Measurements from ENCODE around the gene ARAP1.

The ARAP1 gene

DNA sequence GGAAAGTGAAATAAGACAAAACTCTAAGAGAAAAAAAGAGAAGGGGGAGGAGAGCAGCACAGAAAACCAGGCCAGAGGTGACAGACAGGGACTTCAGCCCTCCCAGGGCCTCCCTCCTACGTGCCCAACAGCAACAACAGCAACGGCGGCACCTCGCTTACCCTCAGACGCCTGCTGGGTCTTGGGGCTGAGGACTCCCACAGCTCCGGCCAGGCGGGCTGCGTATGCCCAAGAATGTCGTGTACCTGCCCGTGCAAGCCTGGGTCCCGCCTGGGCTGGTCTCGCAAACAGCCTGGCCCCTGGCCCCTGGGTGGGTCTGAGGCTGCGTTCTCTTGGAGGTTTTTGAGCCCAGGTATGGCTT, 30.5 kb downstream of the ARAP1 start:
- no peak for DNase-seq

DNA sequence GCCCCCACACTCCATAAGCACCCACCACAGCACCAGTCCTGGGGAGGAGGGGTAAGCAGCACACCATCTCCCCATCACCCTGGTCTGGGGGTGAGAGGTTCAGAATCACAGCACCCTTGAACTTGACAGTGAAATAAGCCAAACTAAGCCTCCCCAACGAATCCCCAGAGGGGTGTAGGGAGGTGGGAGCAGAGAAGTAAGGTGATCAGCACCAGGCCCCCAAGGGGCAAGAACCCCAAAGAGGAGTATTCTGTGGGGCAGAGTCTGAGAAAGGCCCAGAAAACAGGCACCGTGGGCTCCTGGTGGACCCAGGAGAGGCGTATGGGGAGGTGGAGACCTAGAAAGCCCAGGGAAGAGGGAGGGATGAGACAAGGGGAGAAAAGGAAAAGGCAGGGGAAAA, 30.9 kb downstream of the ARAP1 start:
- DNase-seq: no peak

DNA sequence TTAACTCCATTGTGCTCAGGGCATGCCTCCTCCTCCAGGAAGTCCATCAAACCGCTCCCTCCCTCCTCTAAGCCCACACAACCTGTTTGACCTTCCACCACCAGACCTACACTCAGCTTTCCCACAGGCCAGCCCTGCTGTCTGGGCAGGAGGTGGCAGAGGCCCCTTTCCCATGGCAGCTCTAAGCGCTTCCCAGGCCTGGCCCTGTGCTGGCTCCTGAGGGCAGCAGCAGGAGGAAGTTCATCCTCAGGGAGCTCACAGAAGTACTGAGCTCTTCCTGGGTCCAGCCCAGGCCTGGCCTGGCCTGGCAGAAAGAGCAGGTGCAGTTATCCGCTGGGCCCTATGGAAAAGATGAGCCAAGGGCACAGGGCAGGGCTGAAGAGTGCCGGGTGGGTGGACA, 31.4 kb downstream of the ARAP1 start:
- DNase-seq: no peak

DNA sequence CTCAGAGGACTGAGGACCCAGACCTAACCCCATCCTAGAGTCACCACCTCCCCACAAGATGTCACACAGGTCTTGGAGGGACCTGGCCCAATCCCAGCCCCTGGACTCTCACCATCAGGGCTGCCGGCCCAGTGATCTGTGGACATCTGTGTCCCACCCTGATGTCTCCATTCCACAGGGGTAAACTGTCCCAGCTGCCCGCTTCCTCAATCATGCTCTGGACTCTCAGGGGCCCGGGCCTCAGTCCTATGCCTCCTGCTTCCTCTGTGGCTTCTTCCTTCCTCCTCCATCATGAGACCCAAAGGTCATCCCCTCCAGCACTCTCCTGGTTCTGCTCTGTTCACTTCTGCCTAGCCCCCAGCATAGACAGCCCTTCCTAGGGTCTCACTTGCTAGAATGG, 32.2 kb downstream of the ARAP1 start:
- DNase-seq: no peak

DNA sequence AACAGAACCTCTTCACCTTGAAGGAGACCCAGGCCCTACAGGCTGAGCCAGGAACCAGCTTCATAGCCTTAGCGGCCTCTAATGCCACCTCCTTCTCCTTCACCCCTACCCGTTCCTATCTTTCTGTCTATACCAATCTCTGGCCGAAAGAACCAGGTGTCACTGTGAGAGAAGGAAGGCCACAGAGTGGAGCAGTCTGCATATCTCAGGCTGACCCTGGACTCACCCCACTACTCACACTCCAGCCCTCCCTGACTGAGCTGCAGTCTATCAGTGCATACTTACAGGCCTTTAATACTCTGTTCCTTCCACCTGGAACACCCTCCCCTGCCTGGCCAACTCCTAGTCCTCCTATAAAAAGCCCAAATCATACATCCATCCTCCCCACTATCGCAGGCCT, 32.7 kb downstream of the ARAP1 start:
- no peak for DNase-seq

DNA sequence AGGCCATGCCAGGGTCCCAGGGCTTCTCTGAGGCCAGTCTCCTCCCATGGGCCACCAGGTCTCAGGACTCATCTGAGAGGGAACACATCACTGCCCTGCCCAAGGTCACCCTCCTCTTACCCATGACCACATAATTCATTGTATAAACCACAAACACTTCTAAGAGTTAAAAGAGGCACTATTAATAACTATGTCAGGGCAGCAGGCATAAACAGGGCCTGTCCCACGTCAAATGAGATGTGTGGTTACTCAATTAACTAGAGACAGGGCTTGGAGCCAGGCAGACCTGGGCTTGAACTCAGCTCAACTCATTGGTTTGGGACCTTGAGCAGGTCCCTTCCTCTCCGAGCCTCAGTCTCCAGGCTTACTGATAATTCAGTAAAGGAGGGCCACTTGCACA, 33.1 kb downstream of the ARAP1 start:
- DNase-seq: no peak

DNA sequence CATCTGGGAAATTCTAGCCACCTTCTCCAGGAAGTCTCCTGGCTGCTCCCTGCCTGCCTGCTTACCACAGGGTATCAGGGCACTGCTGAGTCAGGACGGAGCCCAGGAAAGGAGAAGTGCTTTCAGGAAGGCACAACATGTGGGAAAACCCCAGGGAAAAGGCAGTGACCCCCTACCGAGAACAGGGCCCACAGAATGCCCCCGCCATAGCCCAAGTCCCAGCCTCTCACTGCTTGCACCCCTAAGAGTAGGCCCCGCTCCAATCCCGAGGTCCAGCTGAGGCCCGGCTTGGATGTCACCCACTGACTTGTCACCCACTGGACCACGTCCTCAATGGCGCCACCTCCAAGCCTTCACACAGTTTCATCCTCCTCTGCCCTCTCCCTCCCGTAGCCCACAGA, 34.1 kb downstream of the ARAP1 start:
- no peak for DNase-seq

DNA sequence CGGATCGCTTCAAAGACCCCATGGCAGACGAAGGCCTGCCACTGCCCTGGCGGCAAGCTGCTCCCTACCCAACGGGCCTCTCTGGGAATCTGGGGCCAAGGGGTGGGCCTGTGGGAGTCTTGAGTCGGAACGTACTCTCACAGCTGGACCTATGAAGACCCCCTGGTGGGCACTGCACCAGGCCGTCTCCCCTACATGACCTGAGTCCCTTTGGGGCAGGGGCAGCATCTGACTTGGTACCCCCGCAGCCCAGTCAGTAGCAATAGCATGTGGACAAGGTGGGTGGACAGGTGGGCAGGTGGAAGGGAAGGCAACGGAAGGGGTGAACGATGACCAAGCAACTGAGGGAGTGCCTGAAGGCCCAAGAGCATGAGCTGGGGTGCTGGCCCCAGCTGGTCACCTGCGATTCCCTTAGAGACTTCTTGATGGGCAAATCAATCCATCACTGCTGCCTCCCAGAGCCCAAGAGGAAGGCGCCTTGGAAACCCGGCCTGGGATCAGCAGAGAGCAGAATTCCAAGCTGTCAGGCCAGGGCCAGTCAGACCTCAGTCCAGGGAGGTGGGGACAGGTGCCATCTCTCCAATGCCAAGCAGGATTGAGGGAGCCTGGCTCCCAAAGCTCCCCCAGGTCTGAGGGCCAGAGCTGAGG, 35.3 kb downstream of the ARAP1 start:
- DNase-seq: no peak

DNA sequence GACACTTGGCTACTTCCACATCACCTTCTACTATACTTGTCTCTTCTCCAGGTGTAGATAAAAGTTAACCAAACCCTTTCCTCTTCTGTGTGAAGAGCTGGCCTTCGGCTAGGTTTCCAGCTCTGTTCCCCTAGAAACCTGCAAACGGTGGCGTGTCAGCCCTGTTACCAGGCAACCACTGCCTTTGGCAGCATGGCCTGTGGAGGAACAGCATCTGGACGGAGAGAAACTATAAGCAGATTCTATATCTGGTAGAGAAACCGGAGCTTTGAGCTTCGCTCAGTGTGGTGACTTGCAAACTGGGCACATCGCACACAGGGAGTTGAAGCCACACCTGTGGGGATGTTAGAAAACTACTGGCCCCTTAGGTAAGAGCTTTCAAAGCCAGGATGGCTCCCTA, 35.9 kb downstream of the ARAP1 start:
- DNase-seq: no peak

DNA sequence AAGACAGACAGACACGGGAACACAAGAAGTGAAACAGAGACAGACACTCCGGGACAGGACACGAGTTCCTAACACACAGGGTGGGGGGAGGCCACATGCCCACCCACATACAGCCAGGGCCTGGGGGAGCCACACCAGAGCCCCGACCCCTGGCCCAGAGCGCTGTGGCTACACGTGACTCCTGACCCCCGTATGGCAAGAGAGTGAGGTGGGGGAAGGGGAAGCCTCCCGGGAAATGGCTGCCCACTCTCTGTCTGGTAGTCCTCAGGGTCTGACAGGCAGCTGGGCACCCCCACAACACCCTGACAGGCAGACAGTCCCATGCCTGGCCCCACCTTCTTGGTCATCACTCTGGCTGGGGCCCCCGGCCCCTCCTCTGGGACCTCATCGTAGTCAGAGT, 39.4 kb downstream of the ARAP1 start:
- DNase-seq: no peak

DNA sequence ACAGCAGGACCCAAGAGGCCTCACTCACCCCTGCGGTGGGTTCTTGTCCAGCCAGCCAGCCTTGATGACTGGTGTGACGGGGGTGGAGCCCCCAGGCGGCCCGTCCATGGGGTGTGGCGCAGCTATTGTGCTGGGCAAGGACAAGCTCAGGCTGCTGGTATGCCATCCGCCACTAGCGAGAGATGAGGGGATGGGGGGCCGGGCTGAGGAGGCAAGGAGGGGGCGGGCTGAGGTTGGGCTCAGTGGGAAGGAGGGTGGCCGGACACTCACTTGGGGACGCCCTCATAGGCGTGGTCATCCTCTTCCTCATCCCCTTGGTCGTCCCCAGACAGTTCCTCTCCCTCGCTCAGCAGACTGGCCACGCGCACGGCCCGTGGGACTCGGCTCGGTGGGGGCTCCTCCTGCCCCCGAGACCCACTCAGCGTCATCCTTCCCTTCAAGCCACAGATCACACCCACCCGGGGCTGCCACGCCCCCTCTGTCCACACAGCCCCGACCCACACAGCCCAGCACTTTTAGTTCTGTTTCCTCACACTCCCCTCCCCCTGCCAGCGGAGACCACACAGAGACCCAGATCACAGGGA, 39.9 kb downstream of the ARAP1 start:
- no peak for DNase-seq

DNA sequence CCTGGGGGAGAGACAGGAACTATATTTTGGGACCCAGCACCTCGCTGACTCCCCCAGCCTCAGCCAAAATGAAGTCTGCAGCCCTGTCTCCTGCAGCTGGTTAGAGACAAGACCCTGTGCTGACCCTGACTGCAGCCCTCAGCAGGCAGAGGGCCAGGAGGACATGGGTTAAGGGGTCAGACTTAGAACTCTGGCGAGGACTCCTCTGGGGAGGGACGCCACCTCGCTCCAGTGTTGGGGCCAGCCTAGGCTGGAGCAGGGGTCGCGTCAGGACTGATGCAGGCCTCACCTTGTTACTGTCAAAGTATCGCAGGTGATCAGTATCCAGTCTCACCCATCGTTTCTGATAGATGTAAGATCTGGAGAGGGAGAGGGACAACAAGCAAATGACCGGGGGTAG, 41.1 kb downstream of the ARAP1 start:
- DNase-seq: no peak

DNA sequence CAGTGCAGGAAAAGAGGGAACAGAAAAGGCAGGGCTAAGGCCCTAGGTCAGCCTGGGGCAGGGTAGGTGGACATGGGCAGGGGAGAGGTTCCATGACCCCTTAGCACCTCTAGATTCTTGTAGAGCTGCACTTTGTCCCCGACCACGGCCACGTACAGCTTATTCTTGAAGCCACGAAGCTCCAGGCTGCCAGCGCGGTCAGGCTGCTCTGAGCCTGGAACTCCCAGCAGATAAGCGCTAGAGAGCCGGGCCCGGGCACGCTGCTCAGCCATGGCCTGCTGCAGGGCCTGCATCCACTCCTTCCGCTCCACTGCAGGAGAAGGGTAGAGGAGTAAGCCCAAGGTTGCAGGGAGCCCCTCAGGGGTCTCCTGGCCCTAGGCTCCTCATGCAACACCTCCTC, 41.9 kb downstream of the ARAP1 start:
- DNase-seq: no peak

DNA sequence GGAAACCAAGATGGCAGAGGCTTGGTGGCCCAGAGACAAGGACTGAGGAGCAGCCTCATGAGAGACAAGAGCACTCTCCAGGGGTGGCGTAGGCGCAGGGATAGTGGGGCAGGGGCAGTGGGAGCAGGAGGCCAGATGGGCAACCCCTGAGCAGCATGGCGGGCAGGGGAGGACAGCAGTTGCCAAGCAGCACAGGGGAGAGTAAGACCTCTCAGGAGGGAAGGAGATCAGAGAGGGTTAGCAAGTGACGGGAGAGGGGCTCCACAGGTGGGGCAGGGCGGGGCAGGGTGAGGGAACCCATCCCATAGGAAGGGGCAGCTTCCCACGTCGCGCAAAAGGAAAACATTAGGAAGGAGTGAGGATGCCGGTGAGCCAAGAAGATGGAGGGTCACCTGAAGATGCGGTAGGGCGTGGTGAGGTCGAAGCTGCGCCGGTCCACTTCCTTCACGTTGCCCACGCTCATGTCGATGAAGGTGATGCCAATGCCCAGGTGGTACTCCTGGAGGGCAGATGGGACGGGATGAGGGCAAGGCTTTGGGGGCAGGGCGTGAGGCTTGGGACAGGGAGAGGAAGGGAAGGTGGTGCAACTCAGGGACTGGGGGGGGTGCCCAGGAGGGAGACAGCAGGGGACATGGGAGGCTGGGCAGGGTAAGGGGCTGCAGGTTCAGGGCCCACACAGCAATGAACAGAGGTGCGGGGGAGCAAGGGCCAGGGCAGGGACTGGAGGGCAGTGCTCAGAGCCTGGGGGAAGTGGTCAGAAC, 42.5 kb downstream of the ARAP1 start:
- DNase-seq: no peak

DNA sequence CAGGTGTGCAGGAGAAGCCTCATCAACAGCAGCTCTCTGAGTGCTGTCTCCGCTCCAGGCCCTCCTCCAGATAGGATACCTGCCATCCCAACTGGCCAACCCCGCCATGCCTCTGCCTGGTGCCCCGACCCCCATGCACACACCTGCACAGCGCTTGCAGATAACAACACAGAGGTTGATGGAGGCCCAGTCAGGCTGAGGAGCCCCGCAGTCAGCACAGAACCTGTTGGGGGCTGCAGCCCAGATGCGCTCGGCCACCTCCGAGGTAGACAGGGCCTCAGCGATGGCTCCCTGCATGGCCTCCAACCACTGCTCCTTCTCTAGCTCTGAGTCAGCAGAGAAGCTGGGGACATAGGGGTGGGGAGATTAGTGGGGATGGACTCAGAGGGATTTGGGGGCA, 45.2 kb downstream of the ARAP1 start:
- DNase-seq: no peak

DNA sequence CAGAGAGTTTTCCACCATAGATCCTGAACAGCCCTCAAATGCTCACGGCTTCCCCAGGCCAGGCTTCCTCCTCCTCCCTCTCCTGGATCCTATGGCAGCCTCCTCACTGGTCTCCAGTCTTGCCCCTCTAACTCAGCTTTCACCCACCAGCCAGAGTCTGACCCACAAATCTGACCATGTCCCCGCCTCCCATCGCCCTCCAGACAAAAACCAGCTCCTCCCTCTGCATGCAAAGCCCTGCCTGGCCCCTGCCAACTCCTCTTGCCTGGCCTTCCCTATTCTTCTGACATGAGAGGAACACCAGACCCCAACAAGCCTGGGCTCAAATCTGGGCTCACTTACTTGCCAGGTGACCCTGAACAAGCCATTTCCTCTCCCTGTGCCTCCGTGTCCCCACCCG, 45.6 kb downstream of the ARAP1 start:
- no peak for DNase-seq

DNA sequence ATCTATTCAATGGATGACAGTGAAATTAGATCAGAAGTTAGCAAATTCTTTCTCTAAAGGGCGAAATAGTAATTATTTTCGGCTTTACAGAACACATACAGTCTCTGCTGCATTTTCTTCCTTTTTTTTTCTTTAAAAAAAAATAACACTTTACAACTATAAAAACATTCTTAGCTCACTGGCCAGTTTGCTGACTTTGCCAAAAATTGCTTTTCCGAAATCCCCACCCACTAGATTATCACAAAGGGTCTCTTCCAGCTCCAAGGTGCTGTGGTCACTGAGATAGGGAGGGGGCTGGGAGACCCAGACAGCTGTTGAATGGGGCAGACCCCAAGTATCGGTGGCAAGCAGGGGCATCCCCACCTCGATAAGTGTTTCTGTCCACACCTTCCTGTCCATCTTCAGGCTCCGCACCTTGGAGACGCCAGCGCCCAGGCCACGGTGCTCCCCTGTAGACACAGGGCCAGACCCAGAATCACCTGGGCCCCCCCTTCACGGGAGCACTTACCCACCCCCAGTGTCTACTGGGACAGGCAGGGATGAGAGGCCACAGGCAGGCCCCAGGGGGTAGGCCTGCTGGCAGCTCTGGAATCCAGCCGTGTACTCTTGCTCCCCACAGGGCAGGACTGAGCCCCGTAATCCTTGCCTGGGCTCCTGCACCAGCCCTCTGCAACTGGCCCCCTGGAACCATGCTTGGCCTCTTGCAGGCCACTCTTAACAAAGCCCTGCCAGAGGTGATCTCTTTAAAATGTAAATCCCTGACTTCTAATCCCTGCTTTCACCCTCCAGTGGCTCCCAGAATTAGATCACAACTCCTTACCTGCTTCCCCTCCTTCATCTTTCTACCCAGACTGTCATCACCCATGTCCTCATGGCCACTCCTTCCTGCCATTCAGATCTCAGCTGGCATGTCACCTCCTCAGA, 46.5 kb downstream of the ARAP1 start:
- no peak for DNase-seq

DNA sequence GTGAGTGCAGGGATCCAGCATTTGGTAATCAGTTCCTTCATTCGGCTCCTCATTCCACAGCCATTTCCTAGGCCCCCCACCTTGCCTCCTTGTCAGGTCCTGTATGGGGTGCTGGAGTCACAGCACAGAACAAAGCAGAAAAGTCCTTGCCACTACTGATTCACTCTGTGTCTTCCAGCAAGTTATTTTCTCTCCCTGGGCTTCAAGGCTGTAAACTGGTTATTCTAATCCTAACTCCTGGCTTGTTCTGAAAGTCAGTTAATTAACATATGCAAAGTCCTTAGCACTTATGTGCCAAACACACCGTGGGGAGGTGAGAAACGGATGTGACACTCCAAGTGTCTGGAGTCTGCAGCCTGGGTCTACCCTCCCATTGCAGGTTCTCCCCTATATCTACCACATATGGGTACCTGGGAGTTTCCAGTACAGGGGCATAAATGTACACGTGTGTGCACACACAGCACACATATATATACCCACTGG, 47.4 kb downstream of the ARAP1 start:
- no peak for DNase-seq

DNA sequence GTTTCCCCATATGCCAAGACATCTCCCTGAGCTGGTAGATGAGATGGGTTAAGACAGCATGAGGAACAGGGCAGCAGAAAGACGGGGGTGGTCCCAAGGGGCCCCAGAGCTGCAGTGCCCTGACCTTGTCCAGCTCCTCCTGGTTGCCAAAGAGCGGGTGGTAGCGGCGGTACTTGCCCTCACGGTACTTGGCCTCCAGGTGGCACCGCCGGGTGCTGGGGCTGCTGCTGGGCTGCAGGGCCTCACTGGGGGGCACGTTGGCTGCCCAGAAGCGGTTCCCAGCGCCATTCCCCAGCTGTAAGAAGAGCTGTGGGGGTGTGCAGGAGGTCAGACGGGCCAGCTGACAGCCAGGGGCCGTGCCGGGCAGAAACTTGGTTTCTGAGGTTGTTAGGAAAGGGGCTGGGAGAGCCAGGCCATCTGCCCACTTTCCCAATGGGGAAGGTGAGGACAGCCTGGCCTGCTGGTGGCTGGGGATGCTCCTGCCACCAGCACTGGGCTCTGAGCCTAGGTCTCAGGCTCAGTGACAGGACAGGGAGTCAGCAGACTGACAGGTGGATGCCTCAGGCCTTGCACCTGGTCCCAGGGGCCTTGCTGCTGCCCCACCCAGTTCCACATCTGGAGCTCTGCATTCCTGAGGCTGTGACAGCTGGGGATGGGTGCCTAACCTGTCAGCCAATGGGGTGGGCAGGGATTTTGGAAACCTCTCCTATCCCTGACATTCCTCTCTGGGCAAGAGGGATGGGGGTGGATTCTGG, 48.0 kb downstream of the ARAP1 start:
- no peak for DNase-seq

DNA sequence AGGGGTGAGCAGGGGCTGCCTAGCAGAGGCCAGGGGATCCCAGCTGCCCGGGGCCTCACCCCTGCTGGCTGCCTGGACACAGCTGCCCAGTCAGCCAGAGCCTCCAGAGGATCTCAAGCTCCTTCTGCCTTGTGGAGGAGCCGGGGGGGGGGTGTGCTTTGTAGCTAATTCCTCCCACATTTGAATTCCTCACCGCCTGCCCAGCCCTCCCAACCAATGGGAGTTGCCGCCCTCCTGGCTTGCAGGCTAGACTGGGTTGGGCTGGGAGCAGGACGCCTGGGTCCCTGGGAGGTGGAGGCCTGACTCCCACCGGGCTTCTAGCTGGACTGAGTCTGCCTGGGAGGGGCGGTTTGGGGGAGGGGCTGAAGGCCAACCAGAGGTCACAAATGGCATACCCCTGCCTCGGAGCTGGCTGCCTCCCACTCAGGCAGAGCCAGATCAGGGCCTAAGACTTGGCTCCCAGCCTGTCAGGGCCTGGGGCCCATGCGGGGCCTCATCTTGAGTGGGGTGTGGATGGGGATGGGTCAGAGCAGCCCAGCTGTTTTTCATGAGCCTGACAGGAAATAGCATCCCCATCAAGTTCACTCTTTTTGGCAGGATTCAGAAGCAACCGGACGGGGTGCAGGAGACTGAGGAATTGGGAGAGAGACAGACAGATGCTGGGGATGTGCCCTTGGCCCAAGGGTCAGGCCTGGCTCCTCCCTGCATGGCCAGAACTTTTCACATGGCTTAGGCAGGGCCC, 48.8 kb downstream of the ARAP1 start:
- no peak for DNase-seq

DNA sequence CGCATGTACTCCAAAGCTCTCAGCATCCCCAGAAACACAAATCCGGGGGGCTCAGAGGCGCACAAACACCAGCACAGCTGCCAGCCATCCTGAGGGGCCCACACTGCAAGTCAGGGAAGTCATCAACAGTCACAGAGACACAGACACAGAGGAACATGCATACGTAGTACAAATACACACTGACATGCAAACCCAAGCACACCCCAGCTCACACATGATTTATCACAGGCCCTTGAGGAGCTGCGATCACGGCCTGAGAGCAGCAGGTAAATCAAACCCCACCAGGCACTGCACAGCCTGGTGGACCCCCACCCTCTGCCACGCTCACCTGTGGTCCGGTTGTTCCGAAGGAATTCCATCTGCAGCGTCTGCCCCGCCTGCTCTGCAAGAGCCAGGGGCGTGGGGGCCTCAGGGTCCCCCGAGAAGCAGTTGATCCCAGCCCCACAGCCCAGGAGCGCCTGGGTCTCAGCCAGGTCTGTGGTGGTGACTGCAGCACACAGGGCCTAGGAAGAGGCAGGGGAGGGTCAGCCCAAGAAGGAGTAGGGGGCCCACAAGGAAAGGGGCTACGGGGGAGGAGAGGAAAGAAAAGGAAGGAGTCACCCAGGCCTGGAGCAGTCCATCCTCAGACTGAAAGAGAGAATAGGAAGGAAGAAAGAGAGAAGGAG, 49.5 kb downstream of the ARAP1 start:
- DNase-seq: no peak

Data from 8988T (cell line).